Sigmoid colon (tissue), 7 donors: ENCODE data around the gene BCOR. TPM values are rescaled to one million over a fixed set of nuclear protein-coding genes. Genes with fewer than 3 reads are reported as not detected.

Source experiments
- DNase-seq: peaks from one replicate; pipeline ENCODE4 v3.0.0-alpha.2; 2019
- H3K27ac ChIP-seq, 4 donors: fragments of 200-600 bp; sonication (generic); one replicate each; pipeline ENCODE4 v1.5.1; 2016 to 2019; ENCODE audit warnings: mild to moderate bottlenecking in 1 of 4
- H3K27me3 ChIP-seq, 3 donors: fragments of 200-600 bp; sonication (generic); one replicate each; pipeline ENCODE4 v1.5.1; 2019; ENCODE audit warnings: mild to moderate bottlenecking in 1 of 3
- H3K36me3 ChIP-seq, 4 donors: fragments of 200-600 bp; sonication (generic); one replicate each; pipeline ENCODE4 v1.5.1; 2016 to 2019
- H3K4me1 ChIP-seq, 4 donors: fragments of 200-600 bp; sonication (generic); one replicate each; pipeline ENCODE4 v1.5.1; 2017 to 2019
- H3K4me3 ChIP-seq, 4 donors: fragments of 200-600 bp; sonication (generic); one replicate each; pipeline ENCODE4 v1.5.1; 2017 to 2019; ENCODE audit warnings: mild to moderate bottlenecking in 2 of 4, moderate library complexity in 1 of 4
- H3K9me3 ChIP-seq, 4 donors: fragments of 200-600 bp in 3 of 4; sonication (generic) in 3 of 4; one replicate each; pipeline versions ENCODE4 v1.5.1 to v1.6.1; 2013 to 2019
- CTCF ChIP-seq, 4 experiments: fragments of 450-650 bp in 3 of 4; fragments of 200-600 bp in 1 of 4; IDR thresholded peaks; one replicate each; pipeline ENCODE4 v1.5.1; 2016 to 2019; ENCODE audit warnings: antibody characterized with exemption in 4 of 4, mild to moderate bottlenecking in 3 of 4, moderate library complexity in 2 of 4
- EP300 ChIP-seq, 4 donors: sonication (generic); formaldehyde crosslinking; IDR thresholded peaks; one replicate each; pipeline ENCODE4 v1.6.1; 2017; ENCODE audit warnings: antibody characterized with exemption in 4 of 4
- POLR2A ChIP-seq, 2 donors: fragments of 450-650 bp; IDR thresholded peaks; one replicate each; pipeline ENCODE4 v1.6.1; 2016; ENCODE audit warnings: antibody characterized with exemption in 2 of 2, mild to moderate bottlenecking in 2 of 2, moderate library complexity in 2 of 2
- POLR2AphosphoS5 ChIP-seq, 4 donors: sonication (generic); formaldehyde crosslinking; IDR thresholded peaks; one replicate each; pipeline ENCODE4 v1.6.1; 2017; ENCODE audit warnings: antibody characterized with exemption in 4 of 4
- WGBS, 2 donors: extraction: QIAGEN DNeasy Blood & Tissue Kit; methylation state at CpG; one replicate each; pipeline ENCODE4 v1.1.7; 2013; 5-methylcytosine and 5-hydroxymethylcytosine counted together
- intact Hi-C: fragments of 100-400 bp; cut with DNase I; formaldehyde crosslinking; loops from one replicate; pipeline ENCODE4 v1.15.1; 2023
- polyA plus RNA-seq, 3 donors: library from polyadenylated mRNA; stranded (reverse); fragments of 200-250 nt; gene quantifications; one replicate each; pipeline ENCODE4 v1.2.3, GENCODE V29; 2013
- total RNA-seq, 4 donors: library from RNA; depleted of rRNA; stranded (reverse); fragments of >200 nt; gene quantifications; one replicate each; pipeline ENCODE4 v1.1.0, GENCODE V29; 2016
- donor health status: healthy with polysubstance abuse.
- donor health status: Bipolar disorder and iron deficiency.
- donor health status: healthy.

BCOR gene
- total and polyA plus RNA-seq, 7 donors = 3.5 to 31.6 (median 15.8) TPM

- TF ChIP-seq EP300 (IDR thresholded peaks at IDR 0.05) = no peak
- TF ChIP-seq POLR2AphosphoS5 (IDR thresholded peaks at IDR 0.05) = no peak
- TF ChIP-seq CTCF (IDR thresholded peaks at IDR 0.05) = no peak
- TF ChIP-seq POLR2A (IDR thresholded peaks at IDR 0.05) = no peak
- Histone ChIP-seq H3K27ac (no peak overlapping the region), H3K9me3 (no peaks in the 10 kb centered on the region), H3K36me3 (peaks cover 0 to 47% (median 14%) of the 10 kb centered on the region in 4 donors), H3K27me3 (no peaks in the 10 kb centered on the region), H3K4me1 (peaks cover 0 to 14% (median 9%) of the 10 kb centered on the region in 4 donors), H3K4me3 (no peak overlapping the region)
- intact Hi-C loops = no loop called here
- 88 to 89% methylated on average over 14 of the region's 14 CpGs for WGBS, 2 donors
- DNase-seq = no peak
Measured at GRCh38 chrX:40074959-40075332, 22.8 kb downstream of the BCOR start.

GRCh38 chrX:40074080-40074958, 23.4 kb downstream of the BCOR start:
- DNase-seq = no peak
- 94 to 96% methylated on average over 37 of the region's 37 CpGs for WGBS, 2 donors
- Histone ChIP-seq H3K9me3 (no peaks in the 10 kb centered on the region), H3K27me3 (no peaks in the 10 kb centered on the region), H3K4me3 (no peak overlapping the region), H3K27ac (no peak overlapping the region), H3K4me1 (peaks cover 0 to 14% (median 9%) of the 10 kb centered on the region in 4 donors), H3K36me3 (peaks cover 0 to 54% (median 18%) of the 10 kb centered on the region in 4 donors)
- intact Hi-C loops = no loop called here
- TF ChIP-seq POLR2AphosphoS5 (IDR thresholded peaks at IDR 0.05) = no peak
- no peak for TF ChIP-seq CTCF (IDR thresholded peaks at IDR 0.05)
- TF ChIP-seq POLR2A (IDR thresholded peaks at IDR 0.05) = no peak
- no peak for TF ChIP-seq EP300 (IDR thresholded peaks at IDR 0.05)

GRCh38 chrX:40073439-40074054, 24.2 kb downstream of the BCOR start:
- Histone ChIP-seq H3K36me3 (peaks cover 0 to 57% (median 18%) of the 10 kb centered on the region in 4 donors), H3K4me3 (no peak overlapping the region), H3K9me3 (no peaks in the 10 kb centered on the region), H3K4me1 (peaks cover 0 to 14% (median 9%) of the 10 kb centered on the region in 4 donors), H3K27ac (no peak overlapping the region), H3K27me3 (no peaks in the 10 kb centered on the region)
- TF ChIP-seq POLR2AphosphoS5 (IDR thresholded peaks at IDR 0.05) = no peak
- TF ChIP-seq EP300 (IDR thresholded peaks at IDR 0.05) = no peak
- no peak for TF ChIP-seq POLR2A (IDR thresholded peaks at IDR 0.05)
- TF ChIP-seq CTCF (IDR thresholded peaks at IDR 0.05) = no peak
- DNase-seq = no peak
- WGBS, 2 donors = 92 to 93% methylated on average over 26 of the region's 26 CpGs
- intact Hi-C loops = no loop called here

- Histone ChIP-seq H3K27ac (no peak overlapping the region), H3K36me3 (peaks cover 0 to 57% (median 18%) of the 10 kb centered on the region in 4 donors), H3K27me3 (no peaks in the 10 kb centered on the region), H3K4me3 (no peak overlapping the region), H3K4me1 (peaks cover 0 to 9% (median 7%) of the 10 kb centered on the region in 4 donors), H3K9me3 (no peaks in the 10 kb centered on the region)
- WGBS, 2 donors = 96% methylated on average over 9 of the region's 9 CpGs
- TF ChIP-seq POLR2A (IDR thresholded peaks at IDR 0.05) = no peak
- no peak for TF ChIP-seq EP300 (IDR thresholded peaks at IDR 0.05)
- TF ChIP-seq CTCF (IDR thresholded peaks at IDR 0.05) = no peak
- TF ChIP-seq POLR2AphosphoS5 (IDR thresholded peaks at IDR 0.05) = no peak
- intact Hi-C loops = no loop called here
- no peak for DNase-seq
Measured at GRCh38 chrX:40072246-40072645, 25.5 kb downstream of the BCOR start.
